ENCODE results near the gene SLIT3.

SLIT3 gene

DNA sequence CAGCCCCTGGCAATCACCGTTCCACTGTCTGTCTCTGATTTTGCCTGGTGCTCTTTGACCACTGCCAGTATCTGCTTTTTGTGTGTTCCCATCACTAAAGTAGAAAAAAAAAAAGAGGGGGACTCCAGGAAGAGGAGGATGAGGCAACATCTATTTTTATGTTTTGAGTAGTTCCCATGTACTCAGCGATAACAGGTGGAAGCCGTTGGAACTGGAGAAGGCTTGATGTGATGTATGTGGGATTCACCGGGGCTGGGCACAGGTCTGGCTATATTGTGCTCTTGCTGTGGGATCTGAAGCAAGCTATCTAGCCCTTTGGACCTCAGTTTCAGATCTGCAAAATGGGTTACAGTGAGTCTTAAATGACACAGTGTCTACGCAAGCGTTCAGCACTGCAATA is 104.9 kb downstream of the SLIT3 start:
- no peak for TF ChIP-seq GLIS3 (CRISPR knock-in tag; IDR thresholded peaks at IDR 0.05)
- TF ChIP-seq, protein P1, sequence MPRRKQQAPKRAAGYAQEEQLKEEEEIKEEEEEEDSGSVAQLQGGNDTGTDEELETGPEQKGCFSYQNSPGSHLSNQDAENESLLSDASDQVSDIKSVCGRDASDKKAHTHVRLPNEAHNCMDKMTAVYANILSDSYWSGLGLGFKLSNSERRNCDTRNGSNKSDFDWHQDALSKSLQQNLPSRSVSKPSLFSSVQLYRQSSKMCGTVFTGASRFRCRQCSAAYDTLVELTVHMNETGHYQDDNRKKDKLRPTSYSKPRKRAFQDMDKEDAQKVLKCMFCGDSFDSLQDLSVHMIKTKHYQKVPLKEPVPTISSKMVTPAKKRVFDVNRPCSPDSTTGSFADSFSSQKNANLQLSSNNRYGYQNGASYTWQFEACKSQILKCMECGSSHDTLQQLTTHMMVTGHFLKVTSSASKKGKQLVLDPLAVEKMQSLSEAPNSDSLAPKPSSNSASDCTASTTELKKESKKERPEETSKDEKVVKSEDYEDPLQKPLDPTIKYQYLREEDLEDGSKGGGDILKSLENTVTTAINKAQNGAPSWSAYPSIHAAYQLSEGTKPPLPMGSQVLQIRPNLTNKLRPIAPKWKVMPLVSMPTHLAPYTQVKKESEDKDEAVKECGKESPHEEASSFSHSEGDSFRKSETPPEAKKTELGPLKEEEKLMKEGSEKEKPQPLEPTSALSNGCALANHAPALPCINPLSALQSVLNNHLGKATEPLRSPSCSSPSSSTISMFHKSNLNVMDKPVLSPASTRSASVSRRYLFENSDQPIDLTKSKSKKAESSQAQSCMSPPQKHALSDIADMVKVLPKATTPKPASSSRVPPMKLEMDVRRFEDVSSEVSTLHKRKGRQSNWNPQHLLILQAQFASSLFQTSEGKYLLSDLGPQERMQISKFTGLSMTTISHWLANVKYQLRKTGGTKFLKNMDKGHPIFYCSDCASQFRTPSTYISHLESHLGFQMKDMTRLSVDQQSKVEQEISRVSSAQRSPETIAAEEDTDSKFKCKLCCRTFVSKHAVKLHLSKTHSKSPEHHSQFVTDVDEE (CRISPR knock-in tag; IDR thresholded peaks at IDR 0.05): no peak
- TF ChIP-seq ZNF70 (CRISPR knock-in tag; IDR thresholded peaks at IDR 0.05): no peak
- no peak for TF ChIP-seq SNAI2 (CRISPR knock-in tag; IDR thresholded peaks at IDR 0.05)
- TF ChIP-seq ESRRG (CRISPR knock-in tag; IDR thresholded peaks at IDR 0.05): no peak
- TF ChIP-seq, protein P2, sequence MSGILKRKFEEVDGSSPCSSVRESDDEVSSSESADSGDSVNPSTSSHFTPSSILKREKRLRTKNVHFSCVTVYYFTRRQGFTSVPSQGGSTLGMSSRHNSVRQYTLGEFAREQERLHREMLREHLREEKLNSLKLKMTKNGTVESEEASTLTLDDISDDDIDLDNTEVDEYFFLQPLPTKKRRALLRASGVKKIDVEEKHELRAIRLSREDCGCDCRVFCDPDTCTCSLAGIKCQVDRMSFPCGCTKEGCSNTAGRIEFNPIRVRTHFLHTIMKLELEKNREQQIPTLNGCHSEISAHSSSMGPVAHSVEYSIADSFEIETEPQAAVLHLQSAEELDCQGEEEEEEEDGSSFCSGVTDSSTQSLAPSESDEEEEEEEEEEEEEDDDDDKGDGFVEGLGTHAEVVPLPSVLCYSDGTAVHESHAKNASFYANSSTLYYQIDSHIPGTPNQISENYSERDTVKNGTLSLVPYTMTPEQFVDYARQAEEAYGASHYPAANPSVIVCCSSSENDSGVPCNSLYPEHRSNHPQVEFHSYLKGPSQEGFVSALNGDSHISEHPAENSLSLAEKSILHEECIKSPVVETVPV (CRISPR knock-in tag; IDR thresholded peaks at IDR 0.05): no peak
- TF ChIP-seq, protein P3, sequence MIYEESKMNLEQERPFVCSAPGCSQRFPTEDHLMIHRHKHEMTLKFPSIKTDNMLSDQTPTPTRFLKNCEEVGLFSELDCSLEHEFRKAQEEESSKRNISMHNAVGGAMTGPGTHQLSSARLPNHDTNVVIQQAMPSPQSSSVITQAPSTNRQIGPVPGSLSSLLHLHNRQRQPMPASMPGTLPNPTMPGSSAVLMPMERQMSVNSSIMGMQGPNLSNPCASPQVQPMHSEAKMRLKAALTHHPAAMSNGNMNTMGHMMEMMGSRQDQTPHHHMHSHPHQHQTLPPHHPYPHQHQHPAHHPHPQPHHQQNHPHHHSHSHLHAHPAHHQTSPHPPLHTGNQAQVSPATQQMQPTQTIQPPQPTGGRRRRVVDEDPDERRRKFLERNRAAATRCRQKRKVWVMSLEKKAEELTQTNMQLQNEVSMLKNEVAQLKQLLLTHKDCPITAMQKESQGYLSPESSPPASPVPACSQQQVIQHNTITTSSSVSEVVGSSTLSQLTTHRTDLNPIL (CRISPR knock-in tag; IDR thresholded peaks at IDR 0.05; ENCODE audit: low read depth): no peak
- no peak for TF ChIP-seq BACH2 (CRISPR knock-in tag; IDR thresholded peaks at IDR 0.05; ENCODE audit: borderline replicate concordance)
- TF ChIP-seq ZFP3 (CRISPR knock-in tag; IDR thresholded peaks at IDR 0.05): no peak
- TF ChIP-seq TCF4 (CRISPR knock-in tag; IDR thresholded peaks at IDR 0.05; ENCODE audit: borderline replicate concordance): no peak
- no peak for TF ChIP-seq ISL1 (CRISPR knock-in tag; IDR thresholded peaks at IDR 0.05)
- TF ChIP-seq TOX (CRISPR knock-in tag; IDR thresholded peaks at IDR 0.05; ENCODE audit: borderline replicate concordance): no peak
- no peak for TF ChIP-seq OSR1 (CRISPR knock-in tag; IDR thresholded peaks at IDR 0.05)
- peak; percentile 11 for ATAC-seq

DNA sequence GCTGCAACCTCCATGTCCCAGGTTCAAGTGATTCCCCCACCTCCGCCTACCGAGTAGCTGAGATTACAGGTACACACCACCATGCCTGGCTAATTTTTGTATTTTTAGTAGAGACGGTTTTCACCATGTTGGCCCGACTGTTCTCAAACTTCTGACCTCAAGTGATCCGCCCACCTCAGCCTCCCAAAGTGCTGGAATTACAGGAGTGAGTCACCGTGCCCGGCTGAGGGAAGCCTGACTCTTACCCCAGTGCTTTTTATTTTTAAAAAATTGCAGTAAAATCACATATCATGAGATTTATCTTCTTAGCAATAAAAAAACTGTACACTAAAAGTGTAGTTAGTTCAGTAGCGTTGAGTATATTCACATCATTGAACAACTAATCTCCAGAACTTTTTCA is 105.3 kb downstream of the SLIT3 start:
- TF ChIP-seq ZNF70 (CRISPR knock-in tag; IDR thresholded peaks at IDR 0.05) (no peak), ZNF565 (CRISPR knock-in tag; conservative IDR thresholded peaks at IDR 0.05; ENCODE audit: low read depth) (no peak), ZNF8 (CRISPR knock-in tag; IDR thresholded peaks at IDR 0.05) (no peak), POU6F1 (CRISPR knock-in tag; IDR thresholded peaks at IDR 0.05; ENCODE audit: borderline replicate concordance, low read depth) (no peak), PPARA (CRISPR knock-in tag; IDR thresholded peaks at IDR 0.05; ENCODE audit: borderline replicate concordance) (no peak), ISL1 (CRISPR knock-in tag; IDR thresholded peaks at IDR 0.05) (no peak), TCF4 (CRISPR knock-in tag; IDR thresholded peaks at IDR 0.05; ENCODE audit: borderline replicate concordance) (no peak), CSDC2 (CRISPR knock-in tag; IDR thresholded peaks at IDR 0.05) (no peak), ZC3H10 (CRISPR knock-in tag; IDR thresholded peaks at IDR 0.05) (no peak), BACH2 (CRISPR knock-in tag; IDR thresholded peaks at IDR 0.05; ENCODE audit: borderline replicate concordance) (no peak), RARB (CRISPR knock-in tag; IDR thresholded peaks at IDR 0.05) (no peak), ARNTL (CRISPR knock-in tag; IDR thresholded peaks at IDR 0.05; ENCODE audit: borderline replicate concordance, low read depth) (no peak), TOX (CRISPR knock-in tag; IDR thresholded peaks at IDR 0.05; ENCODE audit: borderline replicate concordance) (no peak)
- TF ChIP-seq, protein P3 (CRISPR knock-in tag; IDR thresholded peaks at IDR 0.05; ENCODE audit: low read depth): no peak
- ATAC-seq: peak; percentile 71

- no peak for ATAC-seq
- no peak for TF ChIP-seq ESRRG (CRISPR knock-in tag; IDR thresholded peaks at IDR 0.05)
- TF ChIP-seq GLIS3 (CRISPR knock-in tag; IDR thresholded peaks at IDR 0.05): no peak
- TF ChIP-seq TOX (CRISPR knock-in tag; IDR thresholded peaks at IDR 0.05; ENCODE audit: borderline replicate concordance): no peak
- TF ChIP-seq ZC3H10 (CRISPR knock-in tag; IDR thresholded peaks at IDR 0.05): no peak
- TF ChIP-seq ZNF70 (CRISPR knock-in tag; IDR thresholded peaks at IDR 0.05): no peak
- TF ChIP-seq POU6F1 (CRISPR knock-in tag; IDR thresholded peaks at IDR 0.05; ENCODE audit: borderline replicate concordance, low read depth): no peak
- TF ChIP-seq OSR1 (CRISPR knock-in tag; IDR thresholded peaks at IDR 0.05): no peak
- no peak for TF ChIP-seq ISL1 (CRISPR knock-in tag; IDR thresholded peaks at IDR 0.05)
- TF ChIP-seq ZFP30 (CRISPR knock-in tag; IDR thresholded peaks at IDR 0.05): no peak
- no peak for TF ChIP-seq TCF4 (CRISPR knock-in tag; IDR thresholded peaks at IDR 0.05; ENCODE audit: borderline replicate concordance)
- no peak for TF ChIP-seq ARNTL (CRISPR knock-in tag; IDR thresholded peaks at IDR 0.05; ENCODE audit: borderline replicate concordance, low read depth)
- TF ChIP-seq, protein P1 (CRISPR knock-in tag; IDR thresholded peaks at IDR 0.05): no peak
- no peak for TF ChIP-seq PPARA (CRISPR knock-in tag; IDR thresholded peaks at IDR 0.05; ENCODE audit: borderline replicate concordance)
- TF ChIP-seq BACH2 (CRISPR knock-in tag; IDR thresholded peaks at IDR 0.05; ENCODE audit: borderline replicate concordance): no peak
- no peak for TF ChIP-seq SNAI2 (CRISPR knock-in tag; IDR thresholded peaks at IDR 0.05)
- TF ChIP-seq ZNF8 (CRISPR knock-in tag; IDR thresholded peaks at IDR 0.05): no peak
Measured at GRCh38 chr5:169192536-169192935, 108.4 kb downstream of the SLIT3 start.

Data from SK-N-SH treated with all-trans-retinoic acid at 6 μM for 48 hours (cell line).